Stimulated activated CD8-positive, alpha-beta memory T cell treated with anti-CD3 and anti-CD28 coated beads, Interleukin-7, amount 100 ng/mL, for 48 hours (primary cell): ENCODE measurements around the gene ENGASE.

Source experiments
- DNase-seq, 2 donors: peaks; one replicate each; pipeline ENCODE4 v3.0.0-alpha.2; 2020; ENCODE audit warnings: low read depth in 1 of 2; ENCODE audit errors: extremely low read depth in 1 of 2

ENGASE gene

GRCh38 chr17:79079421-79080200 lies 5.0 kb downstream of the ENGASE start:
- no peak for DNase-seq

- DNase-seq: no peak
These were observed 5.7 kb downstream of the ENGASE start for GRCh38 chr17:79080349-79080748.

- no peak for DNase-seq
These were observed 6.2 kb downstream of the ENGASE start for GRCh38 chr17:79080761-79081290.

- no peak for DNase-seq
These were observed 7.1 kb downstream of the ENGASE start for GRCh38 chr17:79081571-79082276.

- peak in 1 of 2 donors; percentile 9 for DNase-seq
These were observed 7.9 kb downstream of the ENGASE start for GRCh38 chr17:79082311-79083190.

- DNase-seq: no peak
These were observed 8.8 kb downstream of the ENGASE start for GRCh38 chr17:79083191-79083971.

- no peak for DNase-seq
These were observed 9.9 kb downstream of the ENGASE start for GRCh38 chr17:79084291-79085153.

GRCh38 chr17:79085154-79085920 lies 10.7 kb downstream of the ENGASE start:
- no peak for DNase-seq

GRCh38 chr17:79085921-79086551 lies 11.4 kb downstream of the ENGASE start:
- DNase-seq: no peak

GRCh38 chr17:79086609-79087427 lies 12.2 kb downstream of the ENGASE start:
- no peak for DNase-seq

GRCh38 chr17:79087428-79088143 lies 13.0 kb downstream of the ENGASE start:
- DNase-seq: peak; percentile 17 to 46

GRCh38 chr17:79088247-79088996 lies 13.8 kb downstream of the ENGASE start:
- no peak for DNase-seq

- no peak for DNase-seq
These were observed 14.3 kb downstream of the ENGASE start for GRCh38 chr17:79088997-79089328.

GRCh38 chr17:79089720-79090442 lies 15.3 kb downstream of the ENGASE start:
- no peak for DNase-seq

GRCh38 chr17:79090443-79091225 lies 16.0 kb downstream of the ENGASE start:
- no peak for DNase-seq
